AG09319 (cell line): ENCODE data around the gene ARHGAP10.

Source experiments
- DNase-seq: peaks from one replicate; pipeline ENCODE4 v3.0.0-alpha.2; 2010; ENCODE audit warnings: low read depth; ENCODE audit errors: extremely low read depth
- TF ChIP-seq, protein P1 (sequence below): IDR thresholded peaks from 2 replicates; pipeline ENCODE4 v1.5.1; 2011; ENCODE audit warnings: low read depth, mild to moderate bottlenecking, inconsistent platforms, low read length, moderate library complexity

Gene ARHGAP10

GRCh38 chr4:148120216-148120615, 388.3 kb downstream of the ARHGAP10 start:
- no peak for DNase-seq
- TF ChIP-seq, protein P1, sequence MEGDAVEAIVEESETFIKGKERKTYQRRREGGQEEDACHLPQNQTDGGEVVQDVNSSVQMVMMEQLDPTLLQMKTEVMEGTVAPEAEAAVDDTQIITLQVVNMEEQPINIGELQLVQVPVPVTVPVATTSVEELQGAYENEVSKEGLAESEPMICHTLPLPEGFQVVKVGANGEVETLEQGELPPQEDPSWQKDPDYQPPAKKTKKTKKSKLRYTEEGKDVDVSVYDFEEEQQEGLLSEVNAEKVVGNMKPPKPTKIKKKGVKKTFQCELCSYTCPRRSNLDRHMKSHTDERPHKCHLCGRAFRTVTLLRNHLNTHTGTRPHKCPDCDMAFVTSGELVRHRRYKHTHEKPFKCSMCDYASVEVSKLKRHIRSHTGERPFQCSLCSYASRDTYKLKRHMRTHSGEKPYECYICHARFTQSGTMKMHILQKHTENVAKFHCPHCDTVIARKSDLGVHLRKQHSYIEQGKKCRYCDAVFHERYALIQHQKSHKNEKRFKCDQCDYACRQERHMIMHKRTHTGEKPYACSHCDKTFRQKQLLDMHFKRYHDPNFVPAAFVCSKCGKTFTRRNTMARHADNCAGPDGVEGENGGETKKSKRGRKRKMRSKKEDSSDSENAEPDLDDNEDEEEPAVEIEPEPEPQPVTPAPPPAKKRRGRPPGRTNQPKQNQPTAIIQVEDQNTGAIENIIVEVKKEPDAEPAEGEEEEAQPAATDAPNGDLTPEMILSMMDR: no peak
